H1 (cell line): ENCODE measurements around the gene LHFPL6. TPM values are rescaled to one million over a fixed set of nuclear protein-coding genes. Genes with fewer than 3 reads are reported as not detected.

Experiments
- CTCF ChIA-PET: fragments of 300-600 bp; sonication (Branson Sonifier 250); formaldehyde crosslinking; loops from one replicate; lab custom pipeline; 2021; ENCODE audit not compliant: partially characterized antibody; lab: Charles Lee
- POLR2A ChIA-PET: fragments of 300-600 bp; sonication (Branson Sonifier 250); formaldehyde crosslinking; loops from one replicate; lab custom pipeline; 2021; ENCODE audit warnings: inconsistent platforms; ENCODE audit not compliant: partially characterized antibody; lab: Charles Lee
- DNase-seq, 2 experiments: peaks; one replicate each; pipeline versions ENCODE4 v3.0.0 to v3.0.0-alpha.2; 2010 to 2022; ENCODE audit warnings: low spot score in 2 of 2, low read depth in 1 of 2, mixed read lengths in 1 of 2
- FAIRE-seq: peaks from 2 replicates; lab custom pipeline; 2011; peaks lifted over from hg19 to GRCh38; lab: Jason Lieb, UNC
- H2AFZ ChIP-seq: 2 replicates; pipeline ENCODE4 v1.8.1; 2012; ENCODE audit warnings: low read length, inconsistent platforms
- H2AK5ac ChIP-seq: 2 replicates; pipeline ENCODE4 v1.6.1; 2013; ENCODE audit warnings: low read depth, low read length
- H2BK120ac ChIP-seq: replicated peaks from 2 replicates; pipeline ENCODE3; 2013; ENCODE audit warnings: low read depth, low read length, inconsistent platforms
- H2BK12ac ChIP-seq: 2 replicates; pipeline ENCODE4 v1.6.1; 2013; ENCODE audit warnings: low read depth, low read length
- H2BK15ac ChIP-seq: 2 replicates; pipeline ENCODE4 v1.6.1; 2013; ENCODE audit warnings: low read length
- H2BK20ac ChIP-seq: 2 replicates; pipeline ENCODE4 v1.6.1; 2013; ENCODE audit warnings: low read length
- H2BK5ac ChIP-seq: 2 replicates; pipeline ENCODE4 v1.6.1; 2013; ENCODE audit warnings: low read depth, low read length
- H3K14ac ChIP-seq: 2 replicates; pipeline ENCODE4 v1.6.1; 2013; ENCODE audit warnings: inconsistent platforms; ENCODE audit not compliant: insufficient read length
- H3K18ac ChIP-seq: 2 replicates; pipeline ENCODE4 v1.6.1; 2013; ENCODE audit warnings: low read length; ENCODE audit errors: extremely low read depth
- H3K23ac ChIP-seq: 2 replicates; pipeline ENCODE4 v1.6.1; 2013; ENCODE audit warnings: inconsistent platforms; ENCODE audit not compliant: insufficient read length
- H3K23me2 ChIP-seq: 2 replicates; pipeline ENCODE4 v1.6.1; 2013; ENCODE audit warnings: low read depth, low read length
- H3K27ac ChIP-seq: 2 replicates; pipeline ENCODE4 v1.6.1; 2011; ENCODE audit warnings: low read depth, low read length, inconsistent platforms
- H3K27me3 ChIP-seq, 4 experiments: replicated peaks in 1 of 4; 1 replicate in 1 of 4; 2 replicates in 3 of 4; pipeline versions ENCODE4 v1.6.1 to v1.8.1; 2011 to 2013; ENCODE audit warnings: low read length in 3 of 4, mild to moderate bottlenecking in 3 of 4, inconsistent platforms in 2 of 4, mixed read lengths in 2 of 4, moderate library complexity in 1 of 4; ENCODE audit not compliant: control insufficient read depth in 3 of 4, insufficient read depth in 3 of 4; ENCODE audit errors: extremely low read depth in 1 of 4
- H3K36me3 ChIP-seq, 4 experiments: 2 replicates each; pipeline versions ENCODE4 v1.6.1 to v1.8.1; 2011 to 2013; ENCODE audit warnings: mild to moderate bottlenecking in 4 of 4, low read length in 3 of 4, moderate library complexity in 2 of 4, control low read depth in 1 of 4, inconsistent platforms in 1 of 4; ENCODE audit not compliant: insufficient read depth in 4 of 4, control insufficient read depth in 2 of 4
- H3K4ac ChIP-seq: replicated peaks from 2 replicates; pipeline ENCODE3; 2013; ENCODE audit warnings: low read length, low read depth, mixed read lengths, inconsistent platforms; ENCODE audit not compliant: insufficient read length
- H3K4me1 ChIP-seq, 4 experiments: replicated peaks in 1 of 4; 1 replicate in 1 of 4; 2 replicates in 3 of 4; pipeline versions ENCODE4 v1.6.1 to v1.8.1; 2011 to 2013; ENCODE audit warnings: low read length in 3 of 4, inconsistent platforms in 2 of 4, mixed read lengths in 1 of 4; ENCODE audit not compliant: insufficient read depth in 4 of 4, control insufficient read depth in 3 of 4
- H3K4me2 ChIP-seq, 2 experiments: 2 replicates each; pipeline versions ENCODE4 v1.6.1 to v1.8.1; 2011 to 2013; ENCODE audit warnings: low read depth in 2 of 2, low read length in 2 of 2, control low read depth in 1 of 2, inconsistent platforms in 1 of 2, mild to moderate bottlenecking in 1 of 2; ENCODE audit not compliant: insufficient read depth in 1 of 2
- H3K4me3 ChIP-seq, 4 experiments: fragments of 200-600, 300-600 bp in 1 of 4; sonication (generic), shearing (Covaris generic), sonication (Bioruptor Twin) in 1 of 4; 2 replicates each; pipeline versions ENCODE4 v1.5.1 to v1.8.1; 2011 to 2016; ENCODE audit warnings: low read length in 4 of 4, low read depth in 3 of 4, control low read depth in 2 of 4, inconsistent platforms in 2 of 4, mild to moderate bottlenecking in 2 of 4, mixed read lengths in 1 of 4, moderate library complexity in 1 of 4; ENCODE audit not compliant: insufficient read depth in 2 of 4; ENCODE audit errors: extremely low read depth in 1 of 4
- H3K56ac ChIP-seq: replicated peaks from 2 replicates; pipeline ENCODE3; 2013; ENCODE audit warnings: low read depth, mild to moderate bottlenecking, mixed read lengths, low read length, inconsistent platforms; ENCODE audit not compliant: insufficient read length
- H3K79me1 ChIP-seq: 2 replicates; pipeline ENCODE4 v1.6.1; 2013; ENCODE audit warnings: low read depth, low read length, control low read depth
- H3K79me2 ChIP-seq, 2 experiments: 2 replicates each; pipeline versions ENCODE4 v1.6.1 to v1.8.1; 2012 to 2013; ENCODE audit warnings: low read length in 2 of 2, mild to moderate bottlenecking in 2 of 2, inconsistent platforms in 1 of 2; ENCODE audit not compliant: insufficient read depth in 2 of 2, control insufficient read depth in 1 of 2
- H3K9ac ChIP-seq, 4 experiments: replicated peaks in 1 of 4; 1 replicate in 1 of 4; 2 replicates in 3 of 4; pipeline versions ENCODE4 v1.6.1 to v1.8.1; 2011 to 2013; ENCODE audit warnings: low read depth in 3 of 4, low read length in 3 of 4, control low read depth in 2 of 4, mild to moderate bottlenecking in 2 of 4, moderate library complexity in 2 of 4, inconsistent platforms in 1 of 4; ENCODE audit errors: extremely low read depth in 1 of 4
- H3K9me3 ChIP-seq, 2 experiments: 2 replicates each; pipeline versions ENCODE4 v1.6.1 to v1.8.1; 2012 to 2013; ENCODE audit warnings: mild to moderate bottlenecking in 2 of 2, moderate library complexity in 2 of 2, control low read depth in 1 of 2, inconsistent platforms in 1 of 2, low read depth in 1 of 2, low read length in 1 of 2, mixed read lengths in 1 of 2; ENCODE audit not compliant: insufficient read depth in 2 of 2
- H4K20me1 ChIP-seq, 2 experiments: replicated peaks in 1 of 2; 2 replicates each; pipeline versions ENCODE3 to v1.8.1; 2011 to 2013; ENCODE audit warnings: inconsistent platforms in 2 of 2, low read length in 2 of 2, mild to moderate bottlenecking in 1 of 2; ENCODE audit not compliant: insufficient read depth in 2 of 2, control insufficient read depth in 1 of 2
- H4K5ac ChIP-seq: 2 replicates; pipeline ENCODE4 v1.6.1; 2013; ENCODE audit warnings: low read length, low read depth, mixed read lengths, inconsistent platforms; ENCODE audit not compliant: insufficient read length
- H4K8ac ChIP-seq: 2 replicates; pipeline ENCODE4 v1.8.0; 2013; ENCODE audit warnings: mild to moderate bottlenecking, moderate library complexity, low read length, inconsistent platforms; ENCODE audit not compliant: insufficient read depth; ENCODE audit errors: extremely low read depth
- H4K91ac ChIP-seq: replicated peaks from 2 replicates; pipeline ENCODE3; 2013; ENCODE audit warnings: low read length, mixed read lengths, inconsistent platforms; ENCODE audit not compliant: insufficient read length
- ASH2L ChIP-seq: fragments of 200-600, 300-600 bp; sonication (generic); IDR thresholded peaks from one replicate; pipeline ENCODE4 v1.7.1; 2017; ENCODE audit warnings: low read length
- ATF3 ChIP-seq: IDR thresholded peaks from 2 replicates; pipeline ENCODE4 v1.6.1; 2011; ENCODE audit warnings: low read depth, mild to moderate bottlenecking, low read length; ENCODE audit not compliant: insufficient read depth
- BRCA1 ChIP-seq: IDR thresholded peaks from 2 replicates; pipeline ENCODE4 v1.6.1; 2012; ENCODE audit warnings: low read depth, low read length, improper control_type of control experiment
- KDM4A ChIP-seq: IDR thresholded peaks from one replicate; pipeline ENCODE4 v1.7.1; 2012; ENCODE audit warnings: low read depth, mild to moderate bottlenecking, moderate library complexity, low read length, inconsistent platforms; ENCODE audit not compliant: severe bottlenecking
- NANOG ChIP-seq: IDR thresholded peaks from 2 replicates; pipeline ENCODE4 v1.6.1; 2011; ENCODE audit warnings: low read length, low read depth, mild to moderate bottlenecking, inconsistent platforms; ENCODE audit not compliant: insufficient read depth, poor library complexity, severe bottlenecking
- POLR2AphosphoS5 ChIP-seq: IDR thresholded peaks from 2 replicates; pipeline ENCODE4 v1.6.1; 2011; ENCODE audit warnings: low read depth, low read length
- SUZ12 ChIP-seq: fragments of 200-600 bp; sonication (generic); IDR thresholded peaks from 2 replicates; pipeline ENCODE4 v1.6.1; 2012; ENCODE audit warnings: mild to moderate bottlenecking, inconsistent platforms, low read length, moderate library complexity, mixed read lengths
- TAF7 ChIP-seq: optimal IDR thresholded peaks from 2 replicates; pipeline ENCODE3; 2011; ENCODE audit warnings: low read depth, mild to moderate bottlenecking, inconsistent platforms, low read length, moderate library complexity, borderline replicate concordance
- YY1 ChIP-seq: IDR thresholded peaks from 2 replicates; pipeline ENCODE4 v1.6.1; 2011; ENCODE audit warnings: low read depth, mild to moderate bottlenecking, low read length
- WGBS, 2 experiments: shearing (Covaris generic) in 1 of 2; methylation state at CpG; one replicate each; pipeline versions ENCODE4 v1.1.6 to v1.1.7; 2013 to 2015; ENCODE audit warnings: low lambda C conversion rate in 2 of 2, mixed read lengths in 2 of 2, inconsistent platforms in 1 of 2, low coverage in 1 of 2, missing lambda C conversion rate in 1 of 2; ENCODE audit not compliant: insufficient replicate concordance in 2 of 2, insufficient coverage in 1 of 2, insufficient read length in 1 of 2; ENCODE audit errors: extremely low coverage in 1 of 2, missing lambda C conversion rate in 1 of 2; 5-methylcytosine and 5-hydroxymethylcytosine counted together
- polyA plus RNA-seq, 7 experiments: library from polyadenylated mRNA; depleted of rRNA in 3 of 7; stranded (reverse) in 5 of 7; unstranded in 2 of 7; fragments of >200 nt in 5 of 7; fragments of 200-250 nt in 2 of 7; gene quantifications; 1 replicate in 5 of 7; 2 replicates in 1 of 7; 4 replicates in 1 of 7; pipeline versions ENCODE4 v1.2.1 to v1.2.3, GENCODE V29; 2011 to 2013; ENCODE audit warnings: missing spikeins in 2 of 7, mixed read lengths in 2 of 7
- total RNA-seq: library from RNA; stranded (reverse); fragmentation: NEBNext Ultra II Directional; extraction: Animal tissue kit (Norgen Biotek cat#: 25700); gene quantifications from 2 replicates; pipeline ENCODE4 v1.2.1, GENCODE V29; 2021

LHFPL6 gene
- total and polyA plus RNA-seq, 2 of the 8 experiments (the other 6 are each of a cell fraction or from before 2014, with no cell fraction given): 7.6 to 17.0 TPM

- POLR2A ChIA-PET: interaction anchor here (0.6 kb wide), 1 partner anchor 16 kb away, joined by 3 read pairs; no protein-coding TSS in a partner anchor
- DNase-seq: no peak
Measured at GRCh38 chr13:39494006-39494405, 109.0 kb downstream of the LHFPL6 start.

More at GRCh38 chr13:39494006-39494405, 109.0 kb downstream of the LHFPL6 start:
- H4K5ac ChIP-seq: peak overlapping the region; percentile 14
- no peaks in the 10 kb centered on the region for H3K79me2 ChIP-seq
- no peak overlapping the region for H2BK15ac ChIP-seq
- no peaks in the 10 kb centered on the region for H3K9me3 ChIP-seq
- H3K4me3 ChIP-seq: peak overlapping the region in 1 of 4 experiments; percentile 5; a peak in 1 of 8 replicates
- peaks cover 11 to 51% (median 27%) of the 10 kb centered on the region in 4 experiments; a peak in 6 of 7 replicates for H3K4me1 ChIP-seq
- no peak overlapping the region for H2AFZ ChIP-seq
- FAIRE-seq: peak; percentile 72
- no peaks in the 10 kb centered on the region for H3K27me3 ChIP-seq
- no peaks in the 10 kb centered on the region for H3K23me2 ChIP-seq
- peak overlapping the region; percentile 88 for H2BK120ac ChIP-seq
- peak overlapping the region; percentile 77 for H4K91ac ChIP-seq
- WGBS, 2 experiments: 4% methylated on average over 3 of the region's 3 CpGs; no CpG with 5 or more reads in 1 of the 2 experiments
- H3K36me3 ChIP-seq: no peaks in the 10 kb centered on the region
- CTCF ChIA-PET: interaction anchor here (0.6 to 1.8 kb wide), 6 partner anchors 12 to 1613 kb away, joined by 3 to 5 read pairs (median 3); no protein-coding TSS in a partner anchor
- H3K4ac ChIP-seq: no peak overlapping the region
- no peaks in the 10 kb centered on the region for H3K79me1 ChIP-seq
- H2BK5ac ChIP-seq: peak overlapping the region; percentile 92; the same call in 1 of the 2 replicates
- H2AK5ac ChIP-seq: no peak overlapping the region
- no peak overlapping the region for H2BK20ac ChIP-seq
- TF ChIP-seq NANOG: peak; percentile 26
- TF ChIP-seq ATF3: no peak
- no peak for TF ChIP-seq KDM4A
- no peak for TF ChIP-seq SUZ12
- no peak for TF ChIP-seq TAF7
- TF ChIP-seq ASH2L: no peak
- no peak for TF ChIP-seq YY1
- 0 out of 2 replicates have a peak, but pooled peaks have one; percentile 31 for TF ChIP-seq POLR2AphosphoS5
- TF ChIP-seq BRCA1: no peak
- no peak overlapping the region for H4K8ac ChIP-seq
- H3K9ac ChIP-seq: no peak overlapping the region
- no peak overlapping the region for H3K23ac ChIP-seq
- H3K18ac ChIP-seq: 0 out of 2 replicates have a peak overlapping the region, but pooled peaks have one; percentile 35
- H2BK12ac ChIP-seq: peak overlapping the region; percentile 42
- no peak overlapping the region for H3K56ac ChIP-seq
- peak overlapping the region; percentile 25 to 43 for H3K4me2 ChIP-seq
- no peak overlapping the region for H3K14ac ChIP-seq
- no peaks in the 10 kb centered on the region for H4K20me1 ChIP-seq
- no peak overlapping the region for H3K27ac ChIP-seq
